ENCODE results near the gene EN2.

The EN2 gene

DNA sequence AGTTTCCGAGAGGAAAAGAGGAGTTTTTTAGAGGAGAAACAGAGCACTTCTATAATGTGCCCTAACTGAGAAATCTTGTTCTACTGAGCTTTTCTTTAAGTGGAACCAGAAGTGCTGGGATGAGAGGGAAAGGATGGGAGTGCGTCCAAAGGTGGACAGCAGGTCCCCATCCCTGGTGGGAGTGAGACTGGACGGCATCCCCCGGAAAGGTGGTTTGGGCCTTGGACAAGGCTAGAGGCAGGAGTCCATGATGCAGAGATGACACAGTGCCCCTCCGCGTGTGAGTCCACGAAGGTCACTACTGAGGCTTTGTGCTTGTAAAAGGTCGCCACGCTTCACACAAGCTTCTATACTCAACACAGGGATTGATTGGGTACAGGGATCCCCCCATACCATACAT lies 6.1 kb upstream of the EN2 start:
- DNase-seq: no peak

- no peak for DNase-seq
These were observed 5.2 kb upstream of the EN2 start for GRCh38 chr7:155452505-155453295.

DNA sequence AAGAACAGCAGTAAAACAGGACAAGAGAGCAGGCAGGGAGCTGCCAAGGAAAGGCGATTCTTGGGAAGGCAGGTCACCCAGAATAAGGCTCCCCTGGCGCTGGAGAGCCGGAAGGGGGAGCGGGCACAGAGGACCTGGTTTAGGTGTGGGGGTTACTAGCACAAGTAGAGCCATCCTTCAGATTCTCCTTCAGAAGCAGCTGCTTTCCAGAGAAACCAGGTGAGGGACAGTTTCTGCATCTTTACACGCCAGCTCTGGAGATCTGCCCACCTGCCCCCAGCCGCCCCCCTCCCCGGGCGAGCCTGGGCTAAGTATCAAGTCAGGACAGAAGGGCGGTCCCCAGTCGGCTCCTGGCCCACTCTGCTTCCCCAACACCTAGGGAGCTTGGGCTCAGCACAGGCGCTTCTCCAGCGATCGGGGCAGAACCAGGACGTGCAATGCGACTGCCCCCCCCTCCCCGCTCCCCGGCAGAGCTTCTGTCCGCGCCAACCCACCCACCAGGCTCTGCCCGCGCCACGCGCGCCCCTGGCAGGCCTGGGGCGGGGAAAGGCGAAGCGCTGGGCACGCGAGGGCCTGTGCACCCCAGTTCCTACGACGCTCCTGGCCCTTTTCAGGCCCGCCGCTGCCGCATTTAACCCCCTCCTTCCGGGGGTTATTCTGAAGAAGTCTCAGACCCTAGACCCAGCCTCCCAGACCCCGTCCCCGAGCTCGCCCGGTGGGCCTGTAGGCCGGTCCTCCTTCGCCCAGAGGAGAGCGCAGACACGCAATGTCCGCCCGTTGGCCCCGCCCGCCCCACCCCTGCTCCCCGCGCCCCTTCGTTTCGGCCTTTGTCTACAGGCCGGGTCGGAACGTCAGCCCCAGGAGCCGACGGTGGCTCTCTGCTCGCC lies 4.4 kb upstream of the EN2 start:
- no peak for DNase-seq

- DNase-seq: no peak
These were observed 3.5 kb upstream of the EN2 start for GRCh38 chr7:155454183-155455112.

DNA sequence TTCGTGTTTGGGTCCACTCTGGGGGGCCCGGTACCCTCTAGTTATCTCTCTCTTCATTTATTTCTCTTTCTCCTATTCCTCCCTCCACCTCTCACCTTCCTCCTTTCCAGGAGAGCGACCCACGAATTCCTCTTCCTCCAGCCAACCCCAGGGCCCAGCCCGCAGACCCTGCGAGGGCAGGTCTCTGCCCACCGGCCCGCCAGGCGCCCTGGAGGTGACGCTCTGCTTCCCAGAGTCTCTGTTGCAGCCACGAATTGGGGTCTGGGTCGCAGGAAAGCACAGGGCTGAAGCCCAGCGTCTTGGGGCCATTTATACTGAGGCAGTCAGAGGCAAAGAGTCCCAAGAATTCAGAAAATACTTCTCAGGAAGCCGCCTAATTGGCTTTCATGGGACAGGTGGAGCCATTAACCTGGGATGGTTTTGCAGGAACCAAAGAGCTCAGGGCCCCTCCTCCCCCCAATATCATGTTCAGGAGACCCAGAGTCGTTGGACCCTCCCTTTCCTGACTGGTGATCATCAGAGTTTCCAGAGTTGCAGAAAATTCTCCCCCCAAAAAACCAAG lies 2.7 kb upstream of the EN2 start:
- DNase-seq: no peak

GRCh38 chr7:155455776-155456737 lies 1.9 kb upstream of the EN2 start:
- DNase-seq: no peak

- peak; percentile 50 to 82 for DNase-seq
These were observed 988 bp upstream of the EN2 start for GRCh38 chr7:155456738-155457543.

GRCh38 chr7:155457544-155458110 lies 302 bp upstream of the EN2 start:
- DNase-seq: no peak

GRCh38 chr7:155458878-155459699 lies 1.2 kb downstream of the EN2 start:
- DNase-seq: no peak

DNA sequence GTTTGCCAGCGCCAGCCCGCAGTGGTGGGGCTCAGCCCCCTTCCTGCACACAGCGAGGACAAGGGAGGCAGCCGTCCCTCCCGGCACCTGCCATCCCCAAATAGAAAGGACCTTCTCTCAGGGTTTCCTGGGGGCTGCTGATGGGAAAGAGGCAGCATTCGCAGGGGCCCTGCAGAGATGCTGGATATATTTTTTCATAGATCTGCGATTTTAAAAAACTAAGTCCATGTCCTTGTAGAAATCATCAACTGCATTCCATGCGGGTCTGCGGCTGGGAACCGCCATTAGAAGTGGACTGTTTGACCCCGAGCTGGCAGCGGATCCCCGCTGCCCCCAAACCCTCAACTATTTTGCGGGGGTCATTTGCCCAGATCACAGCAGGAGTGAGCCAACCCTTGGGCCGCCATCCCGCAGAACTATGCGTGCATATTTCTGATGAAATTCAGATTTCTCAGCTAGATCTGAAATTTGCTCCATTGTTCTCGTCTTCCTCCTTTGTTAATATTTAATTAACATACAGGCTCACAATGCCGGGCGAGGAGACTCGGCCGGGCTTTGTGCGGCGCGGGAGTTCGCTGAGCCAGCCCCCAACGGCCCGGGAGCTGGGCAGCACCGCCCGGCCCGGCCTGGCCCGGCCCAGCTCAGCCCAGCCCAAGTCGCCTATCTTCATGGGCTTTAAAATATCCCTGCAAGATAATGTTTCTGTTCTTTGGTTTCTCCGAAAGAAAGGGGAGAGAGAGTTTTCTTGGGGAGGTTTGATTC lies 2.0 kb downstream of the EN2 start:
- DNase-seq: no peak

GRCh38 chr7:155460926-155461613 lies 3.1 kb downstream of the EN2 start:
- no peak for DNase-seq

DNA sequence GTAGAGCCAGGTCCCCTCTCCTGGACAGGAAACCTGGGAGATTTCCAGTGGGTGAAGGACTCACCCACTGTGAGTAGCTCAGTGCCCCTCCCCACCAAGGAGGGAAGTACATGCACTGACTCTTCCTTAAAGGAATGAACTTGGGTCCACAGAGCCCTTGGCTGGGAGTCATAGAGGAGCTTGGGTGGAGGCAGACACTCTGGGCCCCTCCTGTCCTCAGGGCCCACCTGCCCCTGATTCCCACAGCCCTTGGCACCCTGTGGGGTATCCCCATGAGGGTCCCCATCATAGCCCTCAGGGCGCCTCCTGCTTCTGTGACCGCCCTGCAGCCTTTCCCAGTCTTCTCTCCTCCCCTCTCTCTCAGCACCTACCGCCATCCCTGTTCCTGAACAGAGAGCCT lies 3.7 kb downstream of the EN2 start:
- no peak for DNase-seq

- DNase-seq: no peak
These were observed 4.3 kb downstream of the EN2 start for GRCh38 chr7:155462163-155462735.

DNA sequence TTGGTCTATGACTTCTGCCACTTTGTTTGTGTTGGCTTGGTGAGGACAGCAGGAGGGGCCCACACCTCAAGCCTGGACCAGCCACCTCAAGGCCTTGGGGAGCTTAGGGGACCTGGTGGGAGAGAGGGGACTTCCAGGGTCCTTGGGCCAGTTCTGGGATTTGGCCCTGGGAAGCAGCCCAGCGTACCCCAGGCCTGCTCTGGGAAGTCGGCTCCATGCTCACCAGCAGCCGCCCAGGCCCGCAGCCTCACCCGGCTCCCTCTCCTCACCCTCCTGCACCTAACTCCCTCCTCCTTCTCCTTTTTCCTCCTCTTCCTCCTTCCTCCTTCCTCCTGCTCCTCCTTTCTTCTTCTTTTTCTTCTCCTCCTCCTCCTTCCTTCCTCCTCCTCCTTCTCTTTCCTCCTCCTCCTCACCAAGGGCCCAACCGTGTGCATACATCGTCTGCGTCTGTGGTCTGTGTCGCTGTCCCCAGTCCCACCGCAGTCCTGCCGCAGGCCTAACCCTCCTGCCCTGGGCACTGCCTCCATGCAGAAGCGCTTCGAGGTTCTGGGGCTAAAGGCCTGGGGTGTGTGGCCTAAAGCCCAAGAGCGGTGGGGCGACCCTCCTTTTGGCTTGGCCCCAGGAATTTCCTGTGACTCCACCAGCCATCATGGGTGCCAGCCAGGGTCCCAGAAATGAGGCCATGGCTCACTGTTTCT lies 5.3 kb downstream of the EN2 start:
- DNase-seq: no peak

DNA sequence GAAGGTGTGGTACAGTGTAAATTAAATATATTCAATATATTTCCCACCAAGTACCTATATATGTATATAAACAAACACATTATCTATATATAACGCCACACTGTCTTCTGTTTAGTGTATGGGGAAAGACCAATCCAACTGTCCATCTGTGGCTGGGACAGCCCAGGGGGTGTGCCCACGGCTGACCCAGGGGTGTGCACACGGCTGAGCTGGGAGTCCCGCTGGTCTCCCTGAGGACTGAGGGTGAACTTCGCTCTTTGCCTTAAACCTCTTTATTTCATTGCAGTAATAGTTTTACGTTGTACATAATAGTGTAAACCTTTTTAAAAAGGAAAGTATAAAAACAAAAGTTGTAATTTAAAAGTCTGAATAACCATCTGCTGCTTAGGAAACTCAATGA lies 6.3 kb downstream of the EN2 start:
- no peak for DNase-seq

DNA sequence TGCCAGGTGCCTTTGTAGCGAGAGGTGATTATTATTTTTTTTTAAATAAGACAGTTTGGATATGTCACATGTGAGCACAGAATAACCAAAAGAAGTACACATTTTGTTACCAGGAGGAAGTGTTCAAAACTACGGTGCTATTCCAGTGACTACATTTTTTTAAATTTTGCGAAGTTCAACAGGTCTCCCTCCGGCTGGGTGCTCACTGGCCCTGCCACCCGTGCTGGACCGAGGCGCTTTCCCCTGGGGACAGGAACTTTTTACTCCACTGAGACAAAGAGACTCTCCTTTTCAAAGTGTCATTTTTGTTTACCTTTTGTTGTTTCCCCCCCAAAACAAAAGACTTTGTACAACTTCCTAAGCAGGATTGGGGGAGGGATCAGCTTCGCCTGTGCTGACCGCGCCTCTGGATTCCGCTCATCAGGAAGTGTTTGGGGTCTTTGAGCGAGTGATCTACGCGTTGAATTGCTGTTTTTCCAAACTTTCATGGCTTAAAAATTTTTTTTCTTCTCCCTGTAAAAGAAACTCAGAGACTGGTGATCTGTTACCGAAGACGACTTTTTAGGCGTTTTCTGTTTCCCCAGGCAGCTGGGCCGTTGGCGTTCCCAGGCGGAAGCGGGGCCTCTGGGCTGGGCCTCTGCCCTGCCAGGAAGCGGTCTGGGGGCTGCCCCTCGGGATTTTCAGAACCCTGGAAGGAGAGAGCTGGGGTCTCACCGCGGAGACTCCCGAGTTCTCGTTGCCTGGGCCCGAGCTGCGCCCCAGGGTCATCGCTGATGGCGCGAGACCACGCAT lies 7.2 kb downstream of the EN2 start:
- no peak for DNase-seq

All from NCI-H187 (cell line).